Fibroblast of lung (primary cell): ENCODE measurements around the gene PID1. TPM values are rescaled to one million over a fixed set of nuclear protein-coding genes. Genes with fewer than 3 reads are reported as not detected.

Experiments used
- DNase-seq, 2 donors: peaks; one replicate each; pipeline versions ENCODE4 v3.0.0 to v3.0.0-alpha.2; 2010; ENCODE audit warnings: low read depth in 2 of 2
- H2AFZ ChIP-seq: 2 replicates; pipeline ENCODE4 v1.5.1; 2012; ENCODE audit warnings: low read length, control low read depth, inconsistent platforms
- H3K27ac ChIP-seq: 2 replicates; pipeline ENCODE4 v1.5.1; 2011; ENCODE audit warnings: low read length, control low read depth; ENCODE audit not compliant: insufficient read depth
- H3K27me3 ChIP-seq: 2 replicates; pipeline ENCODE4 v1.5.1; 2011; ENCODE audit warnings: mild to moderate bottlenecking, low read length; ENCODE audit not compliant: control insufficient read depth, insufficient read depth
- H3K36me3 ChIP-seq: 2 replicates; pipeline ENCODE4 v1.5.1; 2011; ENCODE audit warnings: low read length; ENCODE audit not compliant: control insufficient read depth, insufficient read depth
- H3K4me1 ChIP-seq: 2 replicates; pipeline ENCODE4 v1.5.1; 2011; ENCODE audit warnings: low read length; ENCODE audit not compliant: control insufficient read depth, insufficient read depth; ENCODE audit errors: extremely low read depth
- H3K4me2 ChIP-seq: 2 replicates; pipeline ENCODE4 v1.5.1; 2011; ENCODE audit warnings: low read length, control low read depth; ENCODE audit not compliant: insufficient read depth; ENCODE audit errors: extremely low read depth
- H3K4me3 ChIP-seq, 4 experiments: fragments of 200-600 bp in 1 of 4; sonication (generic) in 1 of 4; replicated peaks in 1 of 4; 2 replicates each; pipeline ENCODE4 v1.5.1; 2011 to 2016; ENCODE audit warnings: low read length in 4 of 4, low read depth in 3 of 4, mild to moderate bottlenecking in 3 of 4, control low read depth in 2 of 4, inconsistent platforms in 1 of 4, mixed read lengths in 1 of 4; ENCODE audit not compliant: insufficient read depth in 1 of 4; ENCODE audit errors: control extremely low read depth in 1 of 4
- H3K79me2 ChIP-seq: 2 replicates; pipeline ENCODE4 v1.5.1; 2012; ENCODE audit warnings: mild to moderate bottlenecking, low read length, inconsistent platforms; ENCODE audit not compliant: control insufficient read depth, insufficient read depth
- H3K9ac ChIP-seq: 2 replicates; pipeline ENCODE4 v1.5.1; 2011; ENCODE audit warnings: mild to moderate bottlenecking, low read length, control low read depth; ENCODE audit not compliant: insufficient read depth
- H3K9me3 ChIP-seq: 2 replicates; pipeline ENCODE4 v1.5.1; 2012; ENCODE audit warnings: low read depth, low read length; ENCODE audit not compliant: control insufficient read depth, insufficient read depth
- H4K20me1 ChIP-seq: 2 replicates; pipeline ENCODE4 v1.5.1; 2011; ENCODE audit warnings: low read length; ENCODE audit not compliant: control insufficient read depth, insufficient read depth; ENCODE audit errors: extremely low read depth
- CTCF ChIP-seq, 2 donors: IDR thresholded peaks in 1 of 2; conservative IDR thresholded peaks in 1 of 2; 1 replicate in 1 of 2; 2 replicates in 1 of 2; pipeline ENCODE4 v1.5.1; 2011 to 2012; ENCODE audit warnings: low read length in 2 of 2, control low read depth in 1 of 2, inconsistent platforms in 1 of 2, low read depth in 1 of 2, mild to moderate bottlenecking in 1 of 2
- EZH2 ChIP-seq: IDR thresholded peaks from 2 replicates; pipeline ENCODE4 v1.5.1; 2012; ENCODE audit warnings: low read length, control low read depth, mild to moderate bottlenecking; ENCODE audit errors: missing control alignments
- polyA plus RNA-seq, 2 donors: library from polyadenylated mRNA; depleted of rRNA in 1 of 2; stranded (reverse) in 1 of 2; unstranded in 1 of 2; fragments of >200 nt; gene quantifications; 2 replicates each; pipeline ENCODE4 v1.2.1, GENCODE V29; 2011 to 2012; ENCODE audit warnings: missing spikeins in 1 of 2
- total RNA-seq: library from RNA; depleted of rRNA; stranded (reverse); fragments of >200 nt; gene quantifications from 2 replicates; pipeline ENCODE4 v1.2.1, GENCODE V29; 2014

Gene PID1
- total and polyA plus RNA-seq, 2 donors (not counting 1 experiment from before 2014, with no cell fraction given) = 15.7 to 29.6 TPM

- TF ChIP-seq EZH2 (no peak), CTCF (conservative IDR thresholded peaks at IDR 0.05 in 1 of 2, IDR thresholded peaks at IDR 0.05 in 1 of 2; ENCODE audit: low read depth in 1 of 2, low read length in 2 of 2) (no peak)
- DNase-seq = no peak
- Histone ChIP-seq H3K9ac (no peak overlapping the region), H3K79me2 (peaks cover 2% of the 10 kb centered on the region), H3K4me1 (no peaks in the 10 kb centered on the region), H3K4me3 (no peak overlapping the region), H3K4me2 (no peak overlapping the region), H2AFZ (no peak overlapping the region), H3K9me3 (no peaks in the 10 kb centered on the region), H4K20me1 (no peaks in the 10 kb centered on the region), H3K27ac (no peak overlapping the region), H3K27me3 (no peaks in the 10 kb centered on the region), H3K36me3 (no peaks in the 10 kb centered on the region)
Observed at GRCh38 chr2:229252280-229252679, 18.8 kb downstream of the PID1 start.

GRCh38 chr2:229249536-229249935 is 21.6 kb downstream of the PID1 start:
- Histone ChIP-seq H3K9me3 (no peaks in the 10 kb centered on the region), H3K4me1 (peaks cover 2% of the 10 kb centered on the region), H3K79me2 (no peaks in the 10 kb centered on the region), H3K27ac (no peak overlapping the region), H3K4me3 (no peak overlapping the region), H3K36me3 (no peaks in the 10 kb centered on the region), H3K9ac (no peak overlapping the region), H2AFZ (no peak overlapping the region), H3K4me2 (no peak overlapping the region), H4K20me1 (no peaks in the 10 kb centered on the region), H3K27me3 (no peaks in the 10 kb centered on the region)
- DNase-seq = no peak
- TF ChIP-seq EZH2 (no peak), CTCF (conservative IDR thresholded peaks at IDR 0.05 in 1 of 2, IDR thresholded peaks at IDR 0.05 in 1 of 2; ENCODE audit: low read depth in 1 of 2, low read length in 2 of 2) (no peak)

DNA sequence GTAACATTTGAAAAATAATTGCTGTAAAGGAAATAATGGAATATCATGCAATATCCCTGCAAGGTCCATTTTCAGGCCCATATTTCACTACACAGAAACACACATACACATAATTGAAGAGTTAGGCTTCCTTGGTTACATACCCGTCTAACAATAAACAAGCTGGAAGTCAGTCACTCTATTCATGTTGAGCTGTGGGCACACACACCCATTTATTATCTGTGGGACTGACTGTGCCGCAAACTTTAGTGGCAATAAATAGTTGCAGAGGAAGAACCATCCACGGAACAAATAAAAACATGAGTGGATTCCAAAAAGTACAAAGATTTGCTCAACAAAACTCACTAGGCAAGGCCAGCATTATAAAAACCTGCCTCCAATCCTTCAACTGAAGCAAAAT is 24.8 kb downstream of the PID1 start:
- Histone ChIP-seq H3K27me3 (no peaks in the 10 kb centered on the region), H3K27ac (no peak overlapping the region), H3K79me2 (no peaks in the 10 kb centered on the region), H2AFZ (no peak overlapping the region), H3K4me1 (peaks cover 2% of the 10 kb centered on the region), H3K9me3 (no peaks in the 10 kb centered on the region), H4K20me1 (no peaks in the 10 kb centered on the region), H3K9ac (no peak overlapping the region), H3K36me3 (no peaks in the 10 kb centered on the region), H3K4me2 (no peak overlapping the region), H3K4me3 (no peak overlapping the region)
- DNase-seq = no peak
- TF ChIP-seq CTCF (conservative IDR thresholded peaks at IDR 0.05 in 1 of 2, IDR thresholded peaks at IDR 0.05 in 1 of 2; ENCODE audit: low read depth in 1 of 2, low read length in 2 of 2) = no peak
- TF ChIP-seq EZH2 = no peak
